Measurements from ENCODE around the gene EEFSEC. TPM values are rescaled to one million over a fixed set of nuclear protein-coding genes. Genes with fewer than 3 reads are reported as not detected.

EEFSEC gene
- polyA plus RNA-seq, 1 donor from 2014 or later = 4.6 TPM

GRCh38 chr3:128174675-128175590, 21.7 kb downstream of the EEFSEC start:
- Histone ChIP-seq H3K9me2 (ENCODE audit: insufficient read depth, low read length) (no peaks in the 10 kb centered on the region), H2AFZ (ENCODE audit: low read depth, low read length) (no peak overlapping the region), H4K20me1 (ENCODE audit: insufficient read depth) (no peaks in the 10 kb centered on the region), H3K36me3 (ENCODE audit: insufficient read depth, low read length) (no peaks in the 10 kb centered on the region), H3K27ac (ENCODE audit: low read length) (no peak overlapping the region), H3K27me3 (ENCODE audit: insufficient read depth, low read depth, low read length) (no peaks in the 10 kb centered on the region), H3K79me2 (replicated peaks; ENCODE audit: insufficient read depth, low read length) (no peaks in the 10 kb centered on the region), H3F3A (ENCODE audit: insufficient read depth, low read length, poor library complexity, severe bottlenecking) (no peaks in the 10 kb centered on the region), H3K4me2 (ENCODE audit: low read length) (no peak overlapping the region), H3K9ac (ENCODE audit: low read length) (no peak overlapping the region), H3K4me3 (ENCODE audit: low read length) (no peak overlapping the region), H3K9me3 (ENCODE audit: low read length) (no peaks in the 10 kb centered on the region)
- TF ChIP-seq REST (IDR thresholded peaks at IDR 0.05; ENCODE audit: borderline replicate concordance) (no peak), EZH2 (IDR thresholded peaks at IDR 0.05; ENCODE audit: borderline replicate concordance, insufficient read depth, low read length, poor library complexity, severe bottlenecking) (no peak)

GRCh38 chr3:128175768-128176167, 22.5 kb downstream of the EEFSEC start:
- no peaks in the 10 kb centered on the region for H3K79me2 ChIP-seq (replicated peaks; ENCODE audit: insufficient read depth, low read length)
- H3K27ac ChIP-seq (ENCODE audit: low read length) = no peak overlapping the region
- no peak overlapping the region for H3K4me2 ChIP-seq (ENCODE audit: low read length)
- no peaks in the 10 kb centered on the region for H3K9me3 ChIP-seq (ENCODE audit: low read length)
- H3K9ac ChIP-seq (ENCODE audit: low read length) = no peak overlapping the region
- no peaks in the 10 kb centered on the region for H4K20me1 ChIP-seq (ENCODE audit: insufficient read depth)
- H3K27me3 ChIP-seq (ENCODE audit: insufficient read depth, low read depth, low read length) = no peaks in the 10 kb centered on the region
- H3K9me2 ChIP-seq (ENCODE audit: insufficient read depth, low read length) = no peaks in the 10 kb centered on the region
- H3K36me3 ChIP-seq (ENCODE audit: insufficient read depth, low read length) = no peaks in the 10 kb centered on the region
- no peaks in the 10 kb centered on the region for H3F3A ChIP-seq (ENCODE audit: insufficient read depth, low read length, poor library complexity, severe bottlenecking)
- no peak for TF ChIP-seq POLR2AphosphoS5 (IDR thresholded peaks at IDR 0.05)
- TF ChIP-seq EP300 (conservative IDR thresholded peaks at IDR 0.05; ENCODE audit: poor library complexity, severe bottlenecking) = no peak
- no peak for TF ChIP-seq SMC3 (conservative IDR thresholded peaks at IDR 0.05; ENCODE audit: poor library complexity)
- no peak for TF ChIP-seq MXI1 (conservative IDR thresholded peaks at IDR 0.05; ENCODE audit: poor library complexity, severe bottlenecking)
- no peak for TF ChIP-seq TAF1 (IDR thresholded peaks at IDR 0.05; ENCODE audit: low read depth)
- TF ChIP-seq REST (IDR thresholded peaks at IDR 0.05; ENCODE audit: borderline replicate concordance) = no peak
- no peak for TF ChIP-seq CTCF (IDR thresholded peaks at IDR 0.05; ENCODE audit: poor library complexity, severe bottlenecking)
- no peak for TF ChIP-seq RAD21 (conservative IDR thresholded peaks at IDR 0.05)
- TF ChIP-seq EZH2 (IDR thresholded peaks at IDR 0.05; ENCODE audit: borderline replicate concordance, insufficient read depth, low read length, poor library complexity, severe bottlenecking) = no peak
- H2AFZ ChIP-seq (ENCODE audit: low read depth, low read length) = no peak overlapping the region
- H3K4me3 ChIP-seq (ENCODE audit: low read length) = no peak overlapping the region

Measured in neural cell (in vitro differentiated cells).